ELF-1 (cell line): Measurements from ENCODE around the gene RAD18.

Experiments
- DNase-seq: peaks from one replicate; pipeline ENCODE4 v3.0.0-alpha.2; 2016; ENCODE audit warnings: low read depth, low spot score

RAD18 gene

DNA sequence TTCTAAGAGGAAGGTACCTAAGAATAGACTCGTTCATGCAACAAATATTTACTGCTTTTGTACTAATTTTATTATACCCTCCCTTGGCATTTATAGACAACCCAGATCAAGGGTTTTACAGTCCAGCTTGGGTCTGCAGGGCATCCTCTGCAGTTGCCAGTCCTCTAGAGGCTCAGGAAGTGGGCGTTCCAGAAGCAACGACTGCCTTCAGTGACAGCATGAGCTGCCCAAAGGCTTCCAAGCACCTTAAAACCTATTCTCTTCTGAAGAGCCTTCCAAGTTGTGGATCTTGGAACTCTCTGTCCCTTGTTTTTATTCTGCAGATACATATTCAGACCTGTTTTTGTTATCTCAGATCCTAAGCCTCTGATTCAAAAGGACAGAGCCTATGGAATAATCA, 95.6 kb downstream of the RAD18 start:
- no peak for DNase-seq

DNA sequence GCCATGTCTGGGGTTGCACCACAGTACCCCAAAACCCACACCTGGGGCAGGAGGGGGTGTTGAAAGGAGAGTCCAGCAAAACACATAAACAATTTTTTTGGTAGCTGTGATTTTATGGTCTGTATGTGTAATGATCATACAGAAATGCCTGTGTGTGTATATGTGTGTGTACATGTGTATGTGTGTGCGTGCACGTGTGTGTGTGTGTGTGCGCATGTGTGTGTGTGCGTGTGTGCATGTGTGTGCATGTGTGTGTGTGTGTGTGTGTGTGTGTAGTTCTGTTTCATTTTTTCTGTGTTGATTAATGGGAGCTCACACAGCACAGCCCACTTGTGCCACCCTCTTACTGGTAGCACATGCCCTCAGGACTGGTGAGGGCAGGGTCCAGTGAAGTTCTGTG, 97.6 kb downstream of the RAD18 start:
- no peak for DNase-seq

GRCh38 chr3:8864402-8865350, 98.6 kb downstream of the RAD18 start:
- no peak for DNase-seq

- no peak for DNase-seq
These were observed 99.4 kb downstream of the RAD18 start for GRCh38 chr3:8863891-8864290.

- DNase-seq: no peak
These were observed 105.4 kb downstream of the RAD18 start for GRCh38 chr3:8857720-8858367.

- DNase-seq: no peak
These were observed 106.6 kb downstream of the RAD18 start for GRCh38 chr3:8856721-8857120.

DNA sequence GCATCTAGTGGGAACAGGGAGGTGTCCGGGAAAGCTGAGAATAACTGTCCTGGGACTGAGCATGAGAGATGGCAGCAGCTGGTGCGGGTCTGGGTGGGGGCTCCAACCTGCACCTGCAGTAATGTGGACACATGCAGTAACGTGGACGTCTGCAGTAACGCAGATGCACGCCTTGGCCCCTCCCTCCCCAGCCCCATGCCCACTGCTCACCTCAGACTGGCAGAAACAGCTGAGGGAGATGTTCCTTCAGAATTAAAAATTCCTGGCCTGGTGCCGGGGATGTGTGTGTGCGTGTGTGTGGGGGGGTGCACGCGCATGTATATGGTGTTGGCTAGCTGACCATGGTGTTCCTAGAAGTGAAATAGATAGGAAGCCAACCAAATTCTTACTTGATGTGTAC, 107.2 kb downstream of the RAD18 start:
- DNase-seq: no peak

- no peak for DNase-seq
These were observed 108.6 kb downstream of the RAD18 start for GRCh38 chr3:8854656-8855055.

DNA sequence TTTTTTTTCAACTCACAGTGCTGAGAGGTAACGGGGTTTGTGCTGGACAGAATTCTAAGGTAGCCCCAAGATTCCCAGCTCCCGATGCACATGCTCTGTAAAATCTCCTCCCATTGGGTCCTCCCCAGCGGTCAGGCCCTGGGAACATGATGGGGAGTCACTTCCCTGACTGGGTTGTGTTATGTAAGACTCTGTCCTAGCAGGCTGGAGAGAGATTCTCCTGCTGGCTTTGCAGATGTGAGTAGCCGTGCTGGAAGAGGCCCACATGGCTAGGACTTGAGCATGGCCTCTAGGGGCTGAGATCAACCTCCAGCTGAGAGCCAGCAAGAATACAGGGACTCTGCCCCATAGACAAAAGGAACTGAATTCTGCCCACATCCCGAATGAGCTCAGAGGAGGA, 110.2 kb downstream of the RAD18 start:
- DNase-seq: no peak

- DNase-seq: no peak
These were observed 110.8 kb downstream of the RAD18 start for GRCh38 chr3:8852511-8852910.

GRCh38 chr3:8851703-8852102, 111.6 kb downstream of the RAD18 start:
- peak; percentile 25 for DNase-seq

DNA sequence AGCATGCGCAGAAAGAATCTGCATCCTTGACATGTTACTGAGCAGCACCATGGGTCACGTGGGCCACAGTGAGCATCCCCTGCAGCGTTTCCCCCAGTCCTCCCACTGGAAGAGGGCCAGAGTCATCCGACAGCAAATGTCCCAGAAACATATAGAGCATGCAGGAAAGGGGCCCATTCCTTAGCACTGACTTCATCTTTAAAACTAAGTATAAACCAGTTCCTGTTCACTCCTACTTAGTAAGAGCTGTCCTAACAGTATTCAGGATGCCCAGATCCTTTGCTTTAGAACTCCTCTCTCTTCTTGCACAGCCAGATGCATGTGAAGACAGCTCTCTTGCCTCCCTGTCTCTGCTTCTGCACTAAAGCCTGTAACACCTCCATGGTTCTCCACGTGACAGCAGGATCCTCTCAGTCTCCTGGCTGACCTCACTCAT, 114.6 kb downstream of the RAD18 start:
- no peak for DNase-seq

GRCh38 chr3:8847317-8847716, 116.0 kb downstream of the RAD18 start:
- DNase-seq: no peak

- no peak for DNase-seq
These were observed 117.1 kb downstream of the RAD18 start for GRCh38 chr3:8846176-8846575.

DNA sequence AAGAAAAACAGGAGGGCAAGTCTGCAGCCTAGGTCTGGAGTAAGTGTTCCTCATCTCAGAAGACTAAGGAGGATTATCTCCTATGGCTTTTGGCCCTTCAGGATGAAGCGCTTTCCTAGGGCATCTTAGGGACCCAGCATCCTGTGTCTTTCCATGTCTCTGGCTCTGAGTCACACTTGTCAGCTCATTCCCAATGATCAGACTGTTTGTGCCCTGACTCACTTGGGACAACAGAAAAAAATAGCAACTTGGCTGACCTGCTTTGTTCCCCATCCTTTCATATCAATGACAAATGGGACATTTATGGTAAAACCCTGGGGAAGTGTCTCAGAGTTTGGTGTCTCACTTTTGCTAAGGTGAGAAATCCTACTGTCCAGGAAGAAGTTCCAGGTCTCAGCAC, 117.6 kb downstream of the RAD18 start:
- no peak for DNase-seq

DNA sequence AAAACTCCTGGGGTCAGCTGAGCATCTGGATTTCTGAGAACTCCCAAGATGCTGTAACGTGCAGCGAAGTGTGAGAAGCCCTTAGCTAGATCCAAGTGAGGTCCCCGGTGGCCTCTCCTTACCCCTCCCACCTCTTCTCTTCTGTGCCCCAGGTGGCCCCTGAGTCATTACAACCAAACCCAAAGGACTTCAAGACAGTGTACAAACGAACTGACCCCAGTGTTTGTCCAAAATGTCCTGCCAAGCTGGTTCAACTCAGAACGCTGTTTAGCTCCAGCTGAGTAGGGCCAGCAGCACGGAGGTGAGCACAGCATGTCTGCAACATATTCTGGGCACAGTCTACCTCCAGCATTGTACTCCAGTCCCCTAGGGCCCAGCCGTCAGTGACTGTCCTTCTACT, 119.9 kb downstream of the RAD18 start:
- DNase-seq: no peak

DNA sequence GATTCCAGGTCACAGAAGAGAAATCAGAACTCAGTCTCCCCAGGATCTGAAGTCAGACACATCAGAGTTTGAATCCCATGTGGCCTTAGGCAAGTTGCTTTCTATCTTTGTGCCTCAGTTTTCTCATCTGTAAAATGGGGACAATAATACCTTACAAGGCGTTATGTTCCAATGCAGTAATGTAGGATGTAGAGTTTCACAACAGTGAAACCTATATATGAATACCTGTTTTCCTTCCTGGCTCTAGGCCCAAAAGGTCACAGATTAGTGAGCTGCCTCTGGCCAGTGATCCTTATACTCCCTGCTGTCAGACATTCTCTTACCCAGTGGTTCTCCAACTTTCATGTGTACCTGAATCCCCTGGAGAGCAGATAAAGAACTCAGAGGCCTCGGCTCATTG, 121.0 kb downstream of the RAD18 start:
- no peak for DNase-seq

GRCh38 chr3:8841472-8841871, 121.8 kb downstream of the RAD18 start:
- DNase-seq: no peak

DNA sequence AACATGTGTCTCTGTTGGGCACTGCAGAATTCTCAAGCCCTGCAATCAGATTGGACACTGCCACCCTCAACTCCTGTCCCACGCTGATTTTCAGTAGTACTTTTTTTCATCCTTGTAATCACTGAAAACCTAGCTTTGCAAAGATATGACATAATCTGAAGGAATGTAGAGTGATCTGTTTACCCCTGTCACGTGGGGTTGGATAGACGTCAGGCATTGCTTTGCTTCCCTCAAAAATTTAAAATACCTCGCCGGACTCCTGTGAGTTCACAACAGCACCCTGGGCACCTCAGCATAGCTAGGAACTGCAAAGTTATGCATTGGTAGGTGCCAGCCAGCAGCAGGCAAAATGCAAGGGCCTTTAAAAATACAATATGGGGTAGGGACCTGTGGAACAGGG, 122.7 kb downstream of the RAD18 start:
- DNase-seq: no peak

- no peak for DNase-seq
These were observed 123.5 kb downstream of the RAD18 start for GRCh38 chr3:8839607-8840325.

DNA sequence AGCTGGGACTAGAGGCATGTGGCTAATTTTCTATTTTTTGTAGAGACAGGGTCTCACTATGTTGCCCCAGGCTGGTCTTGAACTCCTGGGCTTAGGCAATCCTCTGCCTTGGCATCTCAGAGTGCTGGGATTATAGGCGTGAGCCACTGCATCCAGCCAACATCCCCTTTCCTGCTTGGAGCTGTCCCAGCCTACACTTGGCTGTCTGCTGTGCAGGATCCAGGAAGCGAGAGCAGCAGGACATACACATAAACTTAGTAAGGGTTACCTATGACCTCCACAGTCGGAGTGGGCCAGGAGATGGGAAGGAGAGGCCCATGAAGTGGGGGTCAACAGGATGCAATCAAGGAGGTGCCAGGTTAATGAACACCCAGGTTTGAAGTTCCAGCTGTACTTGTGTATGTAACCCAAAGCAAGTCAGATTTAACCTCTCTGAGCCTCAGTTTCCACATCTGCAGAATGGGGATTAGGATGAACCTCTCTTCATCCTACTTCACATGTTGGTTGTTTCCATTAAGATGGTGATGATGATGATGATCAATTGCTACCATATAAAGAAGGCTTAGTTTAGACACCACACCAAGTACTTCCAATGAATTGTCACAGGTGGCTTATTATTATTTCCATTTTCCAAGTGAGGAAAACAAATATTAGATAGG, 124.4 kb downstream of the RAD18 start:
- DNase-seq: no peak

- no peak for DNase-seq
These were observed 125.0 kb downstream of the RAD18 start for GRCh38 chr3:8838234-8838633.
